ENCODE data around the gene AIF1.

Gene AIF1

GRCh38 chr6:31577579-31577966 is 37.5 kb upstream of the AIF1 start:
- TF ChIP-seq CTCF (IDR thresholded peaks at IDR 0.05; ENCODE audit: control insufficient read depth, insufficient read depth, low read depth, low read length, missing control alignments) = no peak
- no peak overlapping the region for H3K4me3 ChIP-seq (ENCODE audit: control insufficient read depth, low read depth, low read length)
- no peak for DNase-seq (ENCODE audit: low read depth)

GRCh38 chr6:31578184-31579118 is 36.6 kb upstream of the AIF1 start:
- no peak overlapping the region for H3K4me3 ChIP-seq (ENCODE audit: control insufficient read depth, low read depth, low read length)
- no peak for TF ChIP-seq CTCF (IDR thresholded peaks at IDR 0.05; ENCODE audit: control insufficient read depth, insufficient read depth, low read depth, low read length, missing control alignments)
- no peak for DNase-seq (ENCODE audit: low read depth)

- no peak overlapping the region for H3K4me3 ChIP-seq (ENCODE audit: control insufficient read depth, low read depth, low read length)
- TF ChIP-seq CTCF (IDR thresholded peaks at IDR 0.05; ENCODE audit: control insufficient read depth, insufficient read depth, low read depth, low read length, missing control alignments) = no peak
- DNase-seq (ENCODE audit: low read depth) = no peak
Observed at GRCh38 chr6:31579119-31579505, 35.9 kb upstream of the AIF1 start.

- H3K4me3 ChIP-seq (ENCODE audit: control insufficient read depth, low read depth, low read length) = no peak overlapping the region
- TF ChIP-seq CTCF (IDR thresholded peaks at IDR 0.05; ENCODE audit: control insufficient read depth, insufficient read depth, low read depth, low read length, missing control alignments) = no peak
- DNase-seq (ENCODE audit: low read depth) = no peak
Observed at GRCh38 chr6:31579546-31580437, 35.2 kb upstream of the AIF1 start.

- H3K4me3 ChIP-seq (ENCODE audit: control insufficient read depth, low read depth, low read length) = peak overlapping the region; percentile 92
- TF ChIP-seq CTCF (IDR thresholded peaks at IDR 0.05; ENCODE audit: control insufficient read depth, insufficient read depth, low read depth, low read length, missing control alignments) = no peak
- DNase-seq (ENCODE audit: low read depth) = no peak
Observed at GRCh38 chr6:31580438-31580740, 34.6 kb upstream of the AIF1 start.

- DNase-seq (ENCODE audit: low read depth) = peak; percentile 20
- peak; percentile 79 for TF ChIP-seq CTCF (IDR thresholded peaks at IDR 0.05; ENCODE audit: control insufficient read depth, insufficient read depth, low read depth, low read length, missing control alignments)
- H3K4me3 ChIP-seq (ENCODE audit: control insufficient read depth, low read depth, low read length) = peak overlapping the region; percentile 92
Observed at GRCh38 chr6:31580807-31581433, 34.1 kb upstream of the AIF1 start.

All from AG09309 (cell line).